ENCODE measurements around the gene PFAS. TPM values are rescaled to one million over a fixed set of nuclear protein-coding genes. Genes with fewer than 3 reads are reported as not detected.

PFAS gene
- total RNA-seq, 1 experiment from 2014 or later: 80.6 TPM

- no peak overlapping the region; a peak in 1 of 4 replicates for H3K4me3 ChIP-seq (replicated peaks in 1 of 2; ENCODE audit: low read depth in 1 of 2, low read length in 2 of 2)
- H3K36me3 ChIP-seq (ENCODE audit: control insufficient read depth in 1 of 2, insufficient read depth in 2 of 2, low read length in 2 of 2): peaks cover 17 to 25% of the 10 kb centered on the region in 2 experiments
- peaks cover 26 to 65% of the 10 kb centered on the region in 2 experiments for H3K4me1 ChIP-seq (ENCODE audit: control insufficient read depth in 1 of 2, insufficient read depth in 2 of 2, low read length in 2 of 2)
- no peaks in the 10 kb centered on the region for H4K20me1 ChIP-seq (ENCODE audit: insufficient read depth)
- peak overlapping the region; percentile 52 for H3K27ac ChIP-seq (ENCODE audit: low read depth, low read length)
- peak overlapping the region; percentile 54; the same call in 1 of the 2 replicates for H3K4me2 ChIP-seq (ENCODE audit: low read length)
- peak overlapping the region; percentile 31; the same call in 1 of the 2 replicates for H3K9ac ChIP-seq (ENCODE audit: low read length)
- TSS peak; percentile 34 for BruUV-seq (replicated peaks)
- DNase-seq (ENCODE audit: low read depth, low spot score): peak; percentile 74
- H3K9me3 ChIP-seq (ENCODE audit: control insufficient read depth in 1 of 2, insufficient read depth in 1 of 2, low read depth in 1 of 2, low read length in 2 of 2): no peaks in the 10 kb centered on the region
- ChIA-PET POLR2A (interaction anchor here (1.2 to 7.5 kb wide), 5 partner anchors 20 to 70 kb away, joined by 3 to 63 read pairs (median 4); partner anchors contain the start of genes BORCS6 and CTC1), RAD21 (ENCODE audit: low non-redundant PET in 1 of 2, low total read pairs in 2 of 2, uncharacterized antibody in 2 of 2, unreplicated experiment in 2 of 2) (no interaction called here), CTCF (interaction anchor here (1.3 kb wide), 1 partner anchor 75 kb away, joined by 6 read pairs; no protein-coding TSS in a partner anchor)
- peak; percentile 11 for ATAC-seq
- no peak overlapping the region for H2AFZ ChIP-seq (ENCODE audit: low read depth, low read length, poor library complexity, severe bottlenecking)
- H3K9me2 ChIP-seq (ENCODE audit: insufficient read depth): no peaks in the 10 kb centered on the region
- H3K27me3 ChIP-seq (ENCODE audit: insufficient read depth, low read length): no peaks in the 10 kb centered on the region
- no peaks in the 10 kb centered on the region for H3K79me2 ChIP-seq (ENCODE audit: insufficient read depth, low read length)
- intact Hi-C loops (cut with micrococcal nuclease): loop anchor here (2.0 to 10.0 kb wide), 2 partner anchors 21 to 149 kb away; partner anchors contain the start of gene KRABD2
- no peak for TF ChIP-seq SIN3A (IDR thresholded peaks at IDR 0.05; ENCODE audit: low read depth)
- TF ChIP-seq MAX (IDR thresholded peaks at IDR 0.05): no peak; the same call in 1 of the 2 replicates
- no peak for TF ChIP-seq SRF (IDR thresholded peaks at IDR 0.05; ENCODE audit: low read depth)
- no peak for TF ChIP-seq EZH2phosphoT487 (IDR thresholded peaks at IDR 0.05; ENCODE audit: borderline replicate concordance)
- no peak; the same call in 1 of the 2 replicates for TF ChIP-seq JUND (IDR thresholded peaks at IDR 0.05)
- TF ChIP-seq POLR2AphosphoS5 (IDR thresholded peaks at IDR 0.05; ENCODE audit: low read depth, low read length): no peak; the same call in 1 of the 2 replicates
- TF ChIP-seq ATF3 (IDR thresholded peaks at IDR 0.05): peak; percentile 95
- no peak for TF ChIP-seq REST (IDR thresholded peaks at IDR 0.05; ENCODE audit: low read depth)
- TF ChIP-seq YY1 (IDR thresholded peaks at IDR 0.05; ENCODE audit: extremely low read depth, insufficient replicate concordance, low read depth, low read length): no peak
- TF ChIP-seq CEBPB (IDR thresholded peaks at IDR 0.05; ENCODE audit: low read depth): peak; percentile 72
- TF ChIP-seq ZNF274 (IDR thresholded peaks at IDR 0.05; ENCODE audit: low read depth, low read length): no peak
- TF ChIP-seq TCF7L2 (IDR thresholded peaks at IDR 0.05; ENCODE audit: borderline replicate concordance, extremely low read depth, insufficient read depth, insufficient read length): peak; percentile 67
- 0 out of 2 replicates have a peak, but pooled peaks have one; percentile 21 for TF ChIP-seq RAD21 (IDR thresholded peaks at IDR 0.05; ENCODE audit: low read depth)
- TF ChIP-seq ELF1 (IDR thresholded peaks at IDR 0.05; ENCODE audit: borderline replicate concordance, low read depth): no peak; the same call in 1 of the 2 replicates
- peak; percentile 72 for TF ChIP-seq CBX3 (IDR thresholded peaks at IDR 0.05; ENCODE audit: low read depth)
- TF ChIP-seq FOSL1 (IDR thresholded peaks at IDR 0.05; ENCODE audit: low read depth): no peak
- no peak; the same call in 1 of the 2 replicates for TF ChIP-seq SP1 (IDR thresholded peaks at IDR 0.05; ENCODE audit: low read depth)
- TF ChIP-seq ZBTB33 (IDR thresholded peaks at IDR 0.05; ENCODE audit: extremely low read depth, insufficient replicate concordance, low read length): no peak
- no peak for TF ChIP-seq POLR2A (IDR thresholded peaks at IDR 0.05; ENCODE audit: borderline replicate concordance, extremely low read depth, insufficient read depth, insufficient read length)
- TF ChIP-seq ZFX (IDR thresholded peaks at IDR 0.05): no peak
Observed at GRCh38 chr17:8225813-8226535, 23.1 kb upstream of the PFAS start.

Measured in HCT116 (cell line).